PFSK-1 (cell line): ENCODE data around the gene NCBP2L.

ENCODE experiments used
- FOXP2 ChIP-seq: optimal IDR thresholded peaks from 2 replicates; pipeline ENCODE3; 2011; ENCODE audit warnings: borderline replicate concordance, control low read depth, inconsistent platforms; ENCODE audit not compliant: insufficient read depth; ENCODE audit errors: extremely low read length, extremely low read depth
- POLR2AphosphoS5 ChIP-seq: IDR thresholded peaks from 2 replicates; pipeline ENCODE4 v1.6.1; 2012; ENCODE audit warnings: low read depth, mild to moderate bottlenecking, control low read depth, low read length, moderate library complexity
- REST ChIP-seq, 2 experiments: IDR thresholded peaks; 2 replicates each; pipeline versions ENCODE4 v1.6.1 to v1.8.0; 2011 to 2012; ENCODE audit warnings: low read depth in 2 of 2, low read length in 2 of 2, control low read depth in 1 of 2, inconsistent platforms in 1 of 2, mild to moderate bottlenecking in 1 of 2, moderate library complexity in 1 of 2; ENCODE audit not compliant: insufficient read depth in 1 of 2
- SIN3A ChIP-seq: IDR thresholded peaks from 2 replicates; pipeline ENCODE4 v1.6.1; 2012; ENCODE audit warnings: mild to moderate bottlenecking, low read length, moderate library complexity, borderline replicate concordance; ENCODE audit not compliant: insufficient read depth
- TAF1 ChIP-seq: IDR thresholded peaks from 2 replicates; pipeline ENCODE4 v1.6.1; 2012; ENCODE audit warnings: low read length, control low read depth, borderline replicate concordance; ENCODE audit not compliant: insufficient read depth

- TF ChIP-seq POLR2AphosphoS5 (no peak), SIN3A (no peak), TAF1 (no peak), FOXP2 (no peak), REST (IDR thresholded peaks at IDR 0.05; ENCODE audit: insufficient read depth in 1 of 2, low read depth in 2 of 2, low read length in 2 of 2) (no peak)
These were observed 45.6 kb upstream of the NCBP2L start for GRCh38 chrX:107731831-107732502.
